Activated T-cell treated with anti-CD3 and anti-CD28 coated beads for 4 hours (primary cell): Measurements from ENCODE around the gene SEC11C.
"Not testable (repeated sequence)": the region's sequence is repeated elsewhere in the genome, so short reads cannot be mapped to it uniquely, and the experiment has no call there.

Experiments used
- DNase-seq: peaks from one replicate; pipeline ENCODE4 v3.0.0-alpha.2; 2020

SEC11C gene

GRCh38 chr18:59139615-59140301 is at the start of gene SEC11C:
Gene SEC11C (plus strand): TSS chr18:59139884. CDS start chr18:59139949, 65 bp downstream.
- peak; percentile 92 for DNase-seq

GRCh38 chr18:59090966-59091603 is 48.6 kb upstream of the SEC11C start:
- no peak for DNase-seq

- DNase-seq = no peak
Observed at GRCh38 chr18:59093668-59094067, 46.0 kb upstream of the SEC11C start.

GRCh38 chr18:59094569-59094968 is 45.1 kb upstream of the SEC11C start:
- no peak for DNase-seq

- no peak for DNase-seq
Observed at GRCh38 chr18:59096098-59096789, 43.4 kb upstream of the SEC11C start.

GRCh38 chr18:59101830-59102414 is 37.8 kb upstream of the SEC11C start:
- DNase-seq = no peak

- no peak for DNase-seq
Observed at GRCh38 chr18:59109375-59109774, 30.3 kb upstream of the SEC11C start.

GRCh38 chr18:59114160-59114559 is 25.5 kb upstream of the SEC11C start:
- DNase-seq = no peak

- DNase-seq = no peak
Observed at GRCh38 chr18:59123588-59124369, 15.9 kb upstream of the SEC11C start.

GRCh38 chr18:59124370-59124704 is 15.3 kb upstream of the SEC11C start:
- no peak for DNase-seq

GRCh38 chr18:59127047-59127446 is 12.6 kb upstream of the SEC11C start:
- DNase-seq = no peak

GRCh38 chr18:59129951-59130703 is 9.6 kb upstream of the SEC11C start:
- DNase-seq = no peak

GRCh38 chr18:59132810-59133465 is 6.7 kb upstream of the SEC11C start:
- DNase-seq = no peak

- DNase-seq = peak; percentile 94
Observed at GRCh38 chr18:59139291-59139614, 431 bp upstream of the SEC11C start.

GRCh38 chr18:59140302-59140885 is 710 bp downstream of the SEC11C start:
- DNase-seq = no peak

GRCh38 chr18:59141294-59142068 is 1.8 kb downstream of the SEC11C start:
- DNase-seq = no peak

- DNase-seq = no peak
Observed at GRCh38 chr18:59142274-59142673, 2.6 kb downstream of the SEC11C start.

GRCh38 chr18:59142800-59143416 is 3.2 kb downstream of the SEC11C start:
- not testable (repeated sequence) for DNase-seq

- DNase-seq = no peak
Observed at GRCh38 chr18:59143441-59143840, 3.8 kb downstream of the SEC11C start.

- no peak for DNase-seq
Observed at GRCh38 chr18:59144483-59144882, 4.8 kb downstream of the SEC11C start.
